H1 (cell line): ENCODE data around the gene SPC25. TPM values are rescaled to one million over a fixed set of nuclear protein-coding genes. Genes with fewer than 3 reads are reported as not detected.

Experiments
- GABPA ChIP-seq: IDR thresholded peaks from 2 replicates; pipeline ENCODE4 v1.6.1; 2011; ENCODE audit warnings: mild to moderate bottlenecking, low read length, moderate library complexity, borderline replicate concordance; ENCODE audit not compliant: insufficient read depth
- HDAC6 ChIP-seq: IDR thresholded peaks from one replicate; pipeline ENCODE4 v1.7.1; 2012; ENCODE audit warnings: low read depth, mild to moderate bottlenecking, inconsistent platforms, low read length, moderate library complexity
- KDM1A ChIP-seq: fragments of 200-600, 300-600 bp; sonication (generic); IDR thresholded peaks from 2 replicates; pipeline ENCODE4 v1.7.1; 2016; ENCODE audit warnings: mild to moderate bottlenecking, low read length, borderline replicate concordance
- MAFK ChIP-seq: IDR thresholded peaks from 2 replicates; pipeline ENCODE4 v1.6.1; 2012; ENCODE audit warnings: low read depth, mild to moderate bottlenecking, improper control_type of control experiment, low read length
- MAX ChIP-seq: IDR thresholded peaks from 2 replicates; pipeline ENCODE4 v1.6.1; 2012; ENCODE audit warnings: inconsistent platforms
- polyA plus RNA-seq, 7 experiments: library from polyadenylated mRNA; depleted of rRNA in 3 of 7; stranded (reverse) in 5 of 7; unstranded in 2 of 7; fragments of >200 nt in 5 of 7; fragments of 200-250 nt in 2 of 7; gene quantifications; 1 replicate in 5 of 7; 2 replicates in 1 of 7; 4 replicates in 1 of 7; pipeline versions ENCODE4 v1.2.1 to v1.2.3, GENCODE V29; 2011 to 2013; ENCODE audit warnings: missing spikeins in 2 of 7, mixed read lengths in 2 of 7
- total RNA-seq: library from RNA; stranded (reverse); fragmentation: NEBNext Ultra II Directional; extraction: Animal tissue kit (Norgen Biotek cat#: 25700); gene quantifications from 2 replicates; pipeline ENCODE4 v1.2.1, GENCODE V29; 2021

SPC25 gene
- total and polyA plus RNA-seq, 2 of the 8 experiments (the other 6 are each of a cell fraction or from before 2014, with no cell fraction given), result 21.0 to 34.7 TPM

DNA sequence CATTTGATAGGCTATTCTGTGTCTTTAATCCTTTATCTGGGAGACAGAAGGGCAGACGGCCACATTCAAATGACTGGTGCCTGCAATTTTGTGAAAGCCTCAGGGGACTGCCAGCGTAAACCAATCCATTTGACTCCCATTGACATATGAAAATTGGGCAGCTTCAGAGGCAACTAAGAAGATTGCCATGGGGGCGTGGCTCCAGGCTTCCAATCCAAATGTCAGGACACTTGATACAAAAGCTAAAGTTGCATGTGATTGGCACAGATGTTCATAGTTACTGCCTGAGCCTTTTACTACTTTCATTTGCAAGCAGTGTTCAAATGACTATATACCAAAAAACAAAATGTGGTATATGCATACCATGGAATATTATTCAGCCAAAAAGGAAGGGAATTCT lies 42.0 kb downstream of the SPC25 start (continued):
- TF ChIP-seq GABPA (no peak), KDM1A (no peak), MAX (no peak), MAFK (no peak), HDAC6 (no peak)
- TF ChIP-seq, all 59 proteins: peak for 0
